IPS DF 19.7 (cell line): ENCODE data around the gene GARS1.

Experiments used
- DNase-seq: peaks from one replicate; pipeline ENCODE4 v3.0.0-alpha.2; 2013; ENCODE audit warnings: low read depth, low spot score

Gene GARS1

DNA sequence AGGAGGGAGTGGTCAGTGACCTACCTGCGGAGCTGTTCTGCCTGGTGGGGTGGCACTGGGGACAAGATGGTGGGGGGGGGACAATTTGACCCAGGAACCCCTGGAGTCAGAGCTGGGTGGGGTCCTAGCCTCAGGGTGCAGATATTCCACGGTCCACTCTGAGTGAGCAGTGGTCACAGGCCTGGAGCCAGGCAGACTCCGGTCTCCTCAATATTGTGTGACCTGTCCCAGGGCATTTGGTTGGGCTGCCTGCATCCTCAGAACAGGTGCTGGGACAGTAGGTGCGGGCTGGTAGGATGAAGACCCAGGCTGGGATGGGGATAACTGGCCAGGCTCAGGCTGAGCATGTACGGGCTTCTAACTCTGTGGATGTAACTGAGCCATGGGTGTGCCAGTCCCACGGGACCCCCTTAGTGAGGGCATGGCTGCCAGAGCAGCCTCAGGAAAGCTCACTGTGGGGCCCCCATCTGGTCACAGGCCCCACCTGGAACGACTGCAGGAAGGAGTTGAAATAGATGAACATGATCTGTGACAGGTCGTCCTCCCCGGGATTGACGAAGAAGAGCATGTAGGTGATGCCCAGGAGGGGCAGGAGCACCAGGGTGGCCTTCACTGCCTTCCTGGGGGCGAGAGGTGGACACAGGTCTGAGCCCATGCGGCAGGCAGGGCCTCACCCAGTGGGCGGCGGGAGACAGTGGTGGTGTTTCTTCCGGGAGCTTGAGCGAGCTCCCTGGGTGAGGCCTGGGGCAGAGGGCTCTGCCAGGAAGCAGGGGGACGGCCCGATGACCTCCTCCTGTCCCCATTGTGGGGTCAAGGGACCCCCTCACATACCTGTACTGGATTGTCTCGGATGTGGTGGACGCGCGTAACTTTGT is 60.7 kb downstream of the GARS1 start:
- no peak for DNase-seq

DNA sequence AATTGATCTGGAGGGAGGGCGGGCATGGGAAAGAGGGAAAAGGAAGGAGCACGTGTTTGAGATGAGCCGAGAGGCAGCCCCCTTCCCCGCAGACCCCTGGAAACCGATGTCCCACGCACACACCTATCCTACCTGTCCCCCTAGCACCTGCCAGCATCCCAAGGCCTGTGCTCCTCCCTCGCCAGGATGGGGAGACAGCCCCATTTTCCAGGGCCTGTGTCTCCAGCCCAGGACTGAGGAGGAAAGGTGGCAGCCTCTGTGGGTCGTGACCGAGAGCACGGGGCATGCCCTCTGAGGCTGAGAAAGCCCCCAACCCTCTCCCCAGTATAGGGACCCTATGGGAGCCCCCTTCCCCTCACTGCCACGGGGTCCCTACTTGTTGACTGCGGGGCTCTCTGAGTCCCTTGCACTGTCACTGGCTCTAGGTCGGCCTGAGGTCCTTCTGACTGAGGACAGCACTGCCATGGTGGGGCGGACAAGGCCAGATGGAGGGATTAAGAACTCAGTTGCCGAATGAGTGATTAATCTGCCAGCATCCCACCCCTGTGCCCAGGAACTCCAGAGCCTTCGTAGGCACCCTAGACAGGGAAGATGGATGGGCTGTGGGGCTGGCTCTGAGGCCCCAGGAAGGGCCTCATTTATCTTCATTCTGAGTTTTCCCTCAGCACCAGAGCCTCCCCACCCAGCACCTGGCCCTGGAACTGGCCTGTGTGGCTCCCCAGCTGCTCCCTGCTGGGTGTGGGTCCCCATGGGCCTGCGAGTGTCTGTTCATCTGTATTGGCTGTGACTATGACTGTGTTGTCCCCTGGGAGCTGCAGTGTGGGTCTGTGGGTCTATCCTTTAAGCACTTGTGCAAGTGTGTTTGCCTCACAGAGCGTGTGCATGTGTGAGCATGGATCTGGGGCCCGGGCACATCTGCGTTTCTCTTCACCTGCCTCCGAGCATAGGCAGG is 61.6 kb downstream of the GARS1 start:
- DNase-seq = no peak

GRCh38 chr7:30657131-30657530 is 62.5 kb downstream of the GARS1 start:
- DNase-seq = no peak

DNA sequence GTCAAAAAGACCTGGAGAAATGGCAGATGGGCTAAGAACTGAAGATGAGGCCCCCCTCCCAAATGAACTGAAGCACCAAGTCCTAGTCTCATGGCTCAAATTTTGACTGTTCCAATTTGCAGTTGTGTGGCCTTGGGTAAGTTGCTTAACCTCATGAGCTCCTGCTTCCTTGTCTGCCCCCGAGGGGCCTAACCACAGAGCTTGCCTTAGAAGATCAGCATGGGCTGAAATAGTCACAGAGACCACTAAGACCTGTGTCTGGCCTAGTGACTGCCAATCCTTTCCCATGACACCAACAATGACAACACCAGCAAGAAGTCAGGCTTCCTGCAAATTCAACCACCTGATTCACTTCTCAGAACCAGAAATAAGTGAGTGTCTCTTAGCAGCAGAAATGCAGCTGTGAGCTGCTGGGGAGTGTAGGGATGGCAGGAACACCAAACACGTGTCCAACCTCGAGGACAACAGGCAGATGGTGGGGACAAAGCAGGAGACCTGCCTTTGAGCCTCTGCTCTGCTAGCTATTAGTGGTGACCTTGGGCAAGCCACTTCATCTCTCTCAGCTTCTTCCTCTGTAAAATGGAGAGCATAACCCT is 63.9 kb downstream of the GARS1 start:
- no peak for DNase-seq

DNA sequence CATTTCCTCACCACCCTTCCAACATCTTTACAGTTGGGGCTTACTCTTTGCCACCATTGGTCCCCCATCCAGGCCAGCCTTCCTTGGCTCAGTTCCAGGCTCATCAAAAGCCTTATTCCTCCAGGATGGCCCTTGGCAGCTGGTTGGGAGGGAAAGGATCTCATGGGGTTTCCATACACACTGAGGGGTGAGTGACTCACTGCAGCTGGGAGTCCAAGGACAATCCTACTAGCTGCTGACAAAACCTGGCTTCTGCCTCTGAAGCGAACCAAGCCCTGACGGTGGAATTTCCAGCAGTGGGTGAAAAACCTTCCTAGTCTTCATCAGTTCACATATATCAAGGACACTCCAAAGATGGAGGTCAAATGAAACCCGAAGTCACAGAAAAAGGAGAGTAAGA is 64.6 kb downstream of the GARS1 start:
- DNase-seq = no peak

GRCh38 chr7:30660331-30661255 is 65.9 kb downstream of the GARS1 start:
- no peak for DNase-seq

DNA sequence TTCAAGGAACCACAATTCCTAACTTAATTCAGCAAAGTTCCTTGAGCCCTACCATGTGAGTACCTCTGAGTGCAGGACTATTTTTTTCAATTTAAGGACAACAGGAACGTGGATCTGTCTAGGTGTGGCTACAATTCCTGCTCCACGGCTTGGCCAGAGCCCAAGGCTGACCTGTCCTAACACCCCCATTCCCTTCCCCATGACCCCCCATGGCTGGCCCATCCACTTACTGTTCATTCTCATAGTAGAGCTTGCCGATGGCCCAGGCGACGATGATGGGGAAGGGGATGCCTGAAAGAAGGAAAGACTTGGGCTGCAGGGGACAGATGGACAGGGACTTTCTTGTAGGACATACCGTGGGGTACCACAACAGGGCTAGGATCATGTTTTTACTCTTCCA is 67.2 kb downstream of the GARS1 start:
- DNase-seq = no peak

DNA sequence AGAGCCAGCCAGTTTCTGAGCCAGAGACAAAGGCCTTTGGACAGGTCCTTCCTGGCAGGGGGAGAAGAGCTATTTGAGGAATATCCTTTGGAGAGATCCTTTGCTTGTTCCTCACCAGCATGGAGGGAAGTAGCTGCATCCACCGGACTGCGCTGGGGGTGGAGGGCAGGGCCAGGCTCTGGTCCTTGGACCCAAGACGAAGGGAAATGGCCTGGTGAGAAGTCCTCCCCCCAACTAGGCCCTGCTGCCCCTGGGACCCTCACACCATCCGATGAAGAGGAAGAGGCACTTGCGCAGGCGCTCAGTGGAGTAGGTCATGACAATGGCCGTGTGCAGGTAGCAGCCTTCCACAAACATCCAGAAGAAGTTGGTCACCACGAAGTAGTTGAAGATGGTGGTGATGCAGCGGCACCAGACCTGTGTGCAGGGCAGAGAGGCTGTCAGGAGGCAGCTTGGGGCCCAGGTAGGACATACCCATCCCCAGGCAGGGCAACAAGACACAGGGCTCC is 67.8 kb downstream of the GARS1 start:
- no peak for DNase-seq

DNA sequence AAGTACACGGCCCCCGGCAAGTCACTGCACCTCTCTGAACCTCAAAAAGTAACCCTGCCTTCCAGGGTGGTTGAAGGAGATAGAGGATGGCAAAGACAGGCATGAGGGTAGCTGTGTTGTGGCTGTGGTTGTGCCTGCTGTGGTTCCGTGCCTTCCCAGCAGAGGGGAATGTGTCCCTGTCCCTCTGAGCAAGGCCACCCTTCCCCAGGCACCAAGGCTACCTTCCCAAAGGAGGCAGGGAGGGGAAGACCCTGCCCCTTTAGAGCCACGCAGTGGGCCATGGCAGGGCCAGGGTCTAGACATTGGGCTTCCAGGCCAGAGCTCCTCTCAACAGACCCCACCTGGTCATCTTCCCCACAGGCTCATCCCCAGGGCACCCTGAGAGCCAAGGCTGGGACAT is 68.7 kb downstream of the GARS1 start:
- DNase-seq = no peak

GRCh38 chr7:30664184-30664885 is 69.7 kb downstream of the GARS1 start:
- no peak for DNase-seq

GRCh38 chr7:30665043-30665442 is 70.4 kb downstream of the GARS1 start:
- no peak for DNase-seq

GRCh38 chr7:30665449-30665848 is 70.8 kb downstream of the GARS1 start:
- no peak for DNase-seq

GRCh38 chr7:30667172-30667571 is 72.5 kb downstream of the GARS1 start:
- no peak for DNase-seq

GRCh38 chr7:30668102-30668501 is 73.4 kb downstream of the GARS1 start:
- no peak for DNase-seq

GRCh38 chr7:30671793-30672465 is 77.3 kb downstream of the GARS1 start:
- peak; percentile 65 for DNase-seq

GRCh38 chr7:30674420-30674819 is 79.7 kb downstream of the GARS1 start:
- DNase-seq = no peak

DNA sequence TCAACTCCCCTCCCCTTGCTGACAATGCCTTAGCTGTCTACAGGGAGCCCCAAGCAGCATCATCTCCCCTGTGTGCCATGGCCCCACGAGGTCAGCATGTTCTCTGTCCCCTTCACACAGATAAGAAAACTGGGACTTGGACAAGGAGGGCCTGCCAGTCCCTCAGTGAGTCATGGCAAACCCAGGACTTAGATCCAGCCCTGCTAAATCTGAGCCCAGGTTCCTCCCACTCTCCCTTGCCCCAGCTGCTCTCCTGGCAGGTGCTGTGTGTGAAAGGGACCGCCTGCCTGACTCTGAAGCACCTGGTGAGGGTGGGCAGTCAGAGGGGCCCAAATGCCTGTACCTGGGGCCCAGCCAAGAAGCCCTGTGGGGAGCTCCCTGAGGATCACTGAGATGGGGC is 80.2 kb downstream of the GARS1 start:
- DNase-seq = no peak

DNA sequence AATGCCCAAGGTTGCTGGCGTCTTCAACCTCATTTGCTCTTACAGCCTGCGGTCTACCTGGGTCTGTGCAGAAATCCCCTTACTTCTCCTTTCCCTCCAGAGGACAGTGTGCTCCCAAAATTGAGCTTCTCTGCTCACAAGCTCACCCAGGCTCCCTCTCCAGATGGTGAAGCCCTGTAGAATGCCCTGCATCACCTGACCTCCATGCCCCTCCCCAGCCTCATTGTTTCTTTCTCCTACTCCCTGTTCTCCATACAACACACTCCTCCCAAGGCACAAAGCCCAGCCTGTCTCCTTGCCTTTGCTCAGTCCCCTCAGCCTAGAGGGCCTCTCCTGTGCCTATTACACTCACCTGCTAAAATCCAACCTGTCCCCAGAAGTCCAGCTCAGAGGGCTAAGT is 84.1 kb downstream of the GARS1 start:
- no peak for DNase-seq

- no peak for DNase-seq
Observed at GRCh38 chr7:30679664-30680063, 85.0 kb downstream of the GARS1 start.

DNA sequence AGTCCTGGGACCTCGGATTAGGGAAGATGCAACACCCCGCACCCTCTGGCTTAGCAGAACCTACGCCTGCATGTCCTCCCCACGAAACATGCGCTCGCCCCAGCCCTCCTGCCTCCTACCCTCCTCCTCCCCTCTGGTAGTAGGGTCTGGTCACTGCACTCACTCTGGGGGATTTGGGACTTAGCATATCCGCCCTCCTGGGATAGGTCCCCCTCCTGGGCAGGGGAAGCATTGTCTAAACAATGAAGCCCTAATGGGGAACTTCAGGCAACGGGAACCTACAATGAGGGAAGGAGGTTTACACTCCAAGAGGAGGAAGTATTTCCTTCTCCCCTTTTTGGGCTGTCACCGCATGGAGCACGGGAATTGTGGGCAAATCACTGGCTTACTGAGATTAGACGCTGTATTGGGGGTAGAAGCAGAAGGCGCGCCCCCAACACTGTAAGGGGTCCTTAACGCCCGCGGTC is 86.7 kb downstream of the GARS1 start:
- peak; percentile 63 for DNase-seq
